Gastroesophageal sphincter (tissue), 4 donors: Measurements from ENCODE around the gene FOXE3. TPM values are rescaled to one million over a fixed set of nuclear protein-coding genes. Genes with fewer than 3 reads are reported as not detected.
A peak's percentile ranks its signal among the peaks of the same experiment; 100 is the strongest.

Experiments
- ATAC-seq: fragments of 150-250 bp; one replicate; pipeline ENCODE4 v1.9.1; 2016; ENCODE audit warnings: mild to moderate bottlenecking, moderate library complexity
- H3K27ac ChIP-seq, 4 donors: fragments of 200-600 bp; sonication (generic) in 3 of 4; 1 replicate in 3 of 4; 2 replicates in 1 of 4; pipeline ENCODE4 v1.5.1; 2016 to 2019
- H3K27me3 ChIP-seq: fragments of 200-600 bp; sonication (generic); one replicate; pipeline ENCODE4 v1.5.1; 2019
- H3K36me3 ChIP-seq, 2 donors: fragments of 200-600 bp; sonication (generic); one replicate each; pipeline ENCODE4 v1.5.1; 2019; ENCODE audit warnings: control low read depth in 1 of 2
- H3K4me1 ChIP-seq, 3 donors: fragments of 200-600 bp; sonication (generic); 1 replicate in 2 of 3; 2 replicates in 1 of 3; pipeline ENCODE4 v1.5.1; 2016 to 2019; ENCODE audit warnings: control low read depth in 2 of 3
- H3K4me3 ChIP-seq, 2 donors: fragments of 200-600 bp; sonication (generic); one replicate each; pipeline ENCODE4 v1.5.1; 2019; ENCODE audit warnings: mild to moderate bottlenecking in 1 of 2, moderate library complexity in 1 of 2
- H3K9me3 ChIP-seq, 3 donors: fragments of 200-600 bp; sonication (generic); one replicate each; pipeline ENCODE4 v1.5.1; 2017 to 2019; ENCODE audit warnings: control low read depth in 2 of 3
- CTCF ChIP-seq, 4 experiments: fragments of 200-600 bp in 2 of 4; fragments of 450-650 bp in 2 of 4; sonication (generic) in 1 of 4; IDR thresholded peaks; one replicate each; pipeline ENCODE4 v1.5.1; 2017 to 2019; ENCODE audit warnings: antibody characterized with exemption in 4 of 4, mild to moderate bottlenecking in 2 of 4, moderate library complexity in 2 of 4
- EP300 ChIP-seq: sonication (generic); formaldehyde crosslinking; IDR thresholded peaks from one replicate; pipeline ENCODE4 v1.6.1; 2017; ENCODE audit warnings: antibody characterized with exemption, mild to moderate bottlenecking
- POLR2A ChIP-seq, 2 donors: fragments of 450-650 bp; IDR thresholded peaks; one replicate each; pipeline ENCODE4 v1.6.1; 2017; ENCODE audit warnings: antibody characterized with exemption in 2 of 2, mild to moderate bottlenecking in 2 of 2, moderate library complexity in 1 of 2
- POLR2AphosphoS5 ChIP-seq: sonication (generic); formaldehyde crosslinking; IDR thresholded peaks from one replicate; pipeline ENCODE4 v1.6.1; 2017; ENCODE audit warnings: antibody characterized with exemption
- WGBS, 2 donors: methylation state at CpG; one replicate each; pipeline ENCODE4 v1.1.5; 2018; ENCODE audit warnings: low coverage in 1 of 2; 5-methylcytosine and 5-hydroxymethylcytosine counted together
- total RNA-seq, 4 donors: library from RNA; depleted of rRNA; stranded (reverse); fragments of >200 nt; gene quantifications; one replicate each; pipeline ENCODE4 v1.1.0, GENCODE V29; 2016

Gene FOXE3
- total RNA-seq, 4 donors from 2014 or later, result not detected

DNA sequence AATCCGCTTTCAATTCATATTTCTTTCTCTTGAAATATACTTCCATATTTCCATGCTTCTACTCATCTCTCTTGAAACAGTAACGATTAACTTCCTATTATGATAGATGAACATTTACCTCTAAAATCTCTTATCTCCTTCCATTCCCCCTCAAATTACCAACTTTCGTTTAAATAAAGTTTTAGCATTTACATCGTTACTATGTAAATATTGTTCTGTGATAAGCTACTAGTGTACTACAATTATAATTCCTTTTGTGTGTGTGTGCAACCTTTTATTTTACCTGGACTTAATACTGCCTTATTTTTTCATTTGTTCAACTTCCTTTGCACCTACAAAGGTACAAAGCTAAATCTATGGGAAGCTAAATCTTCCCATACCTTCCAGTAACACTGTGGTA, 4.5 kb downstream of the FOXE3 start:
- WGBS, 2 donors, result 73 to 92% methylated on average over 3 to 4 of the region's 4 CpGs
- Histone ChIP-seq H3K27me3 (peaks cover 81% of the 10 kb centered on the region), H3K27ac (no peak overlapping the region), H3K4me1 (peaks cover 0 to 13% (median 0%) of the 10 kb centered on the region in 3 donors), H3K9me3 (no peaks in the 10 kb centered on the region), H3K36me3 (no peaks in the 10 kb centered on the region), H3K4me3 (no peak overlapping the region)
- no peak for ATAC-seq
- TF ChIP-seq CTCF (IDR thresholded peaks at IDR 0.05) (no peak), POLR2A (IDR thresholded peaks at IDR 0.05) (no peak), EP300 (no peak), POLR2AphosphoS5 (no peak)

DNA sequence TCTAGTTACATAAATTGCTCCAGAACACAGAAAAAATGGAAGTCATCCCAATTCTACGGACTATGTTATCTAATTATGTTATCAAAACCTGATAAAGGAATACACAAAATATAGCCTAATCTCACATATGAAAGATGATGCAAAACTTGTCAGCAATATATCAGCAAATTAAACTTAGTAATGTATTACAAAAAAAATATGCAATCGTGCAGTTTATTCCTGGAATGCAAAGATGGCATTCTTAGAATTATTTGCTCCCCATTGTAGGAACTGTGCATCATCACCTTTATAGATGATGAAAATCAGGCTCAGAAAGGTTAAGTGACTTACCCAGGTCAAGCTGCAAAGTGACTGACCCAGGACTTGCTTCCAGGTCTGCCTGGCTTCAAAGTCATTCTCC, 7.8 kb downstream of the FOXE3 start:
- Histone ChIP-seq H3K27ac (no peak overlapping the region), H3K4me3 (no peak overlapping the region), H3K27me3 (peaks cover 79% of the 10 kb centered on the region), H3K9me3 (no peaks in the 10 kb centered on the region), H3K36me3 (no peaks in the 10 kb centered on the region), H3K4me1 (no peaks in the 10 kb centered on the region)
- TF ChIP-seq POLR2AphosphoS5 (no peak), EP300 (no peak), POLR2A (IDR thresholded peaks at IDR 0.05) (no peak), CTCF (IDR thresholded peaks at IDR 0.05) (no peak)
- WGBS, 2 donors, result 33 to 45% methylated on average over 2 of the region's 2 CpGs
- no peak for ATAC-seq

GRCh38 chr1:47424336-47424982, 8.4 kb downstream of the FOXE3 start:
- no peak overlapping the region for H3K27ac ChIP-seq
- no peaks in the 10 kb centered on the region for H3K9me3 ChIP-seq
- TF ChIP-seq CTCF (IDR thresholded peaks at IDR 0.05) (peak in 3 of 4 experiments; percentile 56 to 71 (median 61)), POLR2AphosphoS5 (no peak)
- no peak overlapping the region for H3K4me3 ChIP-seq
- no peak for ATAC-seq
- no peaks in the 10 kb centered on the region for H3K4me1 ChIP-seq
- no peaks in the 10 kb centered on the region for H3K36me3 ChIP-seq
- peaks cover 79% of the 10 kb centered on the region for H3K27me3 ChIP-seq
- WGBS, 2 donors, result 0 to 7% methylated on average over 2 to 6 of the region's 6 CpGs

DNA sequence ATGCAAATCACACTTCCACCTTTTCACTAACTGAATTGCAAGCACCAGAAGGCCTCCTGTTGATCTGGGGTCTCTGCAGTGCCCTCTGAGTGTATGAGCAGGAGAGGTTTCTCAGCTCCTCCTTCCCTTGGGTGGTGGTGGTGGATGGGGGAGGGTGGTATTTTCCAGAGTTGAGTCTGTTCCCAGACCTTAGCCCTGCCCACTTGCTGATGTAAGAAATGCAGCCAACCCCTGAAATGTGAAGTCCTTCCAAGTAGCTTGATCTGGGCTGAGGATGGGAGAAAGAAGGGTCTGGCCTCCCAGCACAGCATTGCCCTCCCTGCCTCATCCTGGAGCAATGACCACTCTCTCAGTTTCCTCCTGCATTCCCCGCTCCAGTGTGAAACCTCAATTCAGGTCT, 15.4 kb downstream of the FOXE3 start:
- no peak for TF ChIP-seq CTCF (IDR thresholded peaks at IDR 0.05)
- no peak for TF ChIP-seq EP300
- TF ChIP-seq POLR2A (IDR thresholded peaks at IDR 0.05), result no peak
- no peak for TF ChIP-seq POLR2AphosphoS5
- H3K36me3 ChIP-seq, result no peaks in the 10 kb centered on the region
- H3K9me3 ChIP-seq, result no peaks in the 10 kb centered on the region
- H3K27me3 ChIP-seq, result peaks cover 100% of the 10 kb centered on the region
- H3K4me3 ChIP-seq, result no peak overlapping the region
- WGBS, 2 donors, result 80% methylated on average over 1 of the region's 1 CpG; no CpG with 5 or more reads in 1 of the 2 donors
- peaks cover 0 to 41% (median 22%) of the 10 kb centered on the region in 3 donors for H3K4me1 ChIP-seq
- no peak for ATAC-seq
- no peak overlapping the region for H3K27ac ChIP-seq
